Renal cortical epithelial cell (primary cell): ENCODE results near the gene RNASE12. TPM values are rescaled to one million over a fixed set of nuclear protein-coding genes. Genes with fewer than 3 reads are reported as not detected.
"Not testable (repeated sequence)": the region's sequence is repeated elsewhere in the genome, so short reads cannot be mapped to it uniquely, and the experiment has no call there.

Source experiments
- DNase-seq: peaks from one replicate; pipeline ENCODE4 v3.0.0-alpha.2; 2011; ENCODE audit warnings: low read depth
- total RNA-seq: library from RNA; depleted of rRNA; stranded (reverse); fragments of >200 nt; gene quantifications from 2 replicates; pipeline ENCODE4 v1.2.3, GENCODE V29; 2014

RNASE12 gene
- total RNA-seq, 1 donor from 2014 or later = not detected

DNA sequence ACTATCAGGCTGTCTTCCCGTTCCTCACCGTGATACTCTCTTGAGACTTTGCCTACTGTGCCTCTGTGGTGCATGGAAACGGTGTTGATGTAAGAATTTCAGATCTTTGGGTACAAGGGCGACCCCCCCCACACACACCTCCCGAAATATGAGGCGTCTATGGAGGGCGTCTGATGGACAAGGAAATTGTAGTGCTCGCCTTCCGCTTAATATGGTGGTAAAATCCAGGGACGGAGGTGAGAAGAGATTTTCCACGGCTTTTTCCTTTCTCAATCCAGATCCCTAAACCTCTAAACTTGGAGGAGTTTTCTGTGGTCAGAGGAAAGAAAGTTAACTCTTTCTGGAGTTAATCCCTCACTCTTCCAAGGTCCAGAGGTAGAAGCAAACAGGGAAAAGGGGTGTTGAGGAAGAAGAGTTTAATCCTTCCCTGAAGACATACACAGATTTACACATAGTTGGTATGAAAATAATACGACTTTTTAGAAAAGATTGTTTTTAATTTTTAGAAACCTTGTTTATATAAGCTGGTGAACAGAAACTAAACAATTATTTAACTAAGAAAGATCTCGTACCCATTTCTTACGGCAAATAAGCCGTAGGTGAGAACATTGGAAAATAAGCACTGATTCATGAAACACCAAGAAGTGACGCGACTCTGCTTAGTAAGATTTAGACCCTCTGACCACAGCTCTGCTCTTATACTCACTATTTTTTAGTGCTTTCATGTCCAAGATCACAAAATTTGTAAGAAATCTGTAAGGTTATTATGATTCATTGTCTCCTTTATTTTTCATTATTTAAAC lies 23.1 kb upstream of the RNASE12 start:
- DNase-seq = peak; percentile 13

DNA sequence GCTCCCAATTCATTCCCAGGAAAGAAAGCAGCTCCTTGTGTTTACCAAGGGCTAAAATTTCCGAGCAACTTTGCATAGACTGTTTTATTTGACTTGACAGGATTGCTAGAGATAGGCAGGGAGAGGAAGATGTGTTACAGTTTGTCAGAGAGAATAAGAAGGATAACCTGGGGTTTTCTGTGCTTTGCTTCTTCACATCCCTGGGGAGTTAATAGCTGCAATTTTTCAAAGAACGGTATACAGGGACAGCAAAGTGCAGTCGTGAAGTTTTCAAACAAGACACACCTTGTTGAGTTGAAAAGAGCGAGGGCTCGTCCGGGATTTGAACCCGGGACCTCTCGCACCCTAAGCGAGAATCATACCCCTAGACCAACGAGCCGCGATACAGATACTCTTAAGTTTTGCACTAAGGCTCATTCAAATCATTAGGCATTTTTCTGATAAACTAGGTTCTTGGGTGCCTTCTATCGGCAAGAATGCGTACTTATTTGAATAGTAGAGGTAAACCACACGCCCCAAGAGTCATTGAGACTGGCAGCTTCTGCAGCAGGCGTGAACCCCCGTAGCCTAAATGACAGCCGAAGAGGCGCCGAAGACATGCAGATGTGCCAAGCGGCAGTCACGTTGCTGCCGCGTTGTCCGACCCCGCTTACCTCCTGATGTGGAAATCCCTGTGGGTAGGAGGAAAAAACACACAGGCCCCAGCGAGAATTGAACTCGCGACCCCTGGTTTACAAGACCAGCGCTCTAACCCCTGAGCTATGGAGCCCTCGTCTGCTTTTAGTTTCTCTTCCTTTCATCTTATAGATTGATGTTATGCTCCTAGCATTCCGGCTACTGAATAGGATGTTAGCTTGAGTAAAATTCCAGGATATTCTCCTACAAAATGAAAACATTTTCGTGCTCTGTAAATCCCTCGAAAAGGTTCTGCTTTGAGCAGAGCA lies 22.2 kb upstream of the RNASE12 start:
- peak; percentile 96 for DNase-seq

DNA sequence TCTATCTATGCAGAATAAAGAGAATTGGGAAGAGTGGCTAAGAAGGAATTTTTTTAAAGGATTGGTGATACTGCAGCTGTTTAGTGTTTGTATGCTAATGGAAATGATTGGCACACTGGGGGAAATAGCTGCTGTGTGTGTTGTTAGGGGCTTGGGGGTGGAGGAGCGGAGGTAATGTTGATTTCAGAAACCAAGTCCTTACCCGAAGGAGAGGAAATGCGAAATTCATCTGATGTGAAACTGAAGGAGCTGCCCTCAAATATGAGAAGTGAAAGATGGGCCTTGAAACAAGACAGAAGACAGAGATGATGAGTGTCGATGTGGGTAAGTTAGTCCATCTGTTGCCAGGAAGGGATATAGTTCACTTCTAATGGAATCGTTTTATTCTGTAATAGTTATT lies 21.2 kb upstream of the RNASE12 start:
- DNase-seq = no peak

DNA sequence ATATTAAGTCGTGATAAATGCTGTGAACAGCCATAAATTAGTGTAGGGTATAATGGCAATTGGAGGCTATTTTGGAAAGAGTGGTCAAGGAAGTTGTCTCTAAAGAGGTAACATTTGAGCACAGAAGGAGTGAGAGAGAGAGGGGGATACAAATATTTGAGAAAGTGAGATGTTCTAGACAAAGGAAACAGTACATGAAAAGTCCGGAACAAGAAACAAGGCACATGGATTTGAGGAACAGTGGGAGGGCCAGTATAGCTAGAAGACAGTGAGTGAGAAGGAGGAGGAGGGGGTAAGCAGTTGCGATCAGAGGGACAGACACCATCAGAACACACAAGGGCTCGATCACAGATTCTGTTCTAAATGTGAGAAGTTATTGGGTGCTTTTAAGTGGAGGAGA lies 20.1 kb upstream of the RNASE12 start:
- DNase-seq = no peak

DNA sequence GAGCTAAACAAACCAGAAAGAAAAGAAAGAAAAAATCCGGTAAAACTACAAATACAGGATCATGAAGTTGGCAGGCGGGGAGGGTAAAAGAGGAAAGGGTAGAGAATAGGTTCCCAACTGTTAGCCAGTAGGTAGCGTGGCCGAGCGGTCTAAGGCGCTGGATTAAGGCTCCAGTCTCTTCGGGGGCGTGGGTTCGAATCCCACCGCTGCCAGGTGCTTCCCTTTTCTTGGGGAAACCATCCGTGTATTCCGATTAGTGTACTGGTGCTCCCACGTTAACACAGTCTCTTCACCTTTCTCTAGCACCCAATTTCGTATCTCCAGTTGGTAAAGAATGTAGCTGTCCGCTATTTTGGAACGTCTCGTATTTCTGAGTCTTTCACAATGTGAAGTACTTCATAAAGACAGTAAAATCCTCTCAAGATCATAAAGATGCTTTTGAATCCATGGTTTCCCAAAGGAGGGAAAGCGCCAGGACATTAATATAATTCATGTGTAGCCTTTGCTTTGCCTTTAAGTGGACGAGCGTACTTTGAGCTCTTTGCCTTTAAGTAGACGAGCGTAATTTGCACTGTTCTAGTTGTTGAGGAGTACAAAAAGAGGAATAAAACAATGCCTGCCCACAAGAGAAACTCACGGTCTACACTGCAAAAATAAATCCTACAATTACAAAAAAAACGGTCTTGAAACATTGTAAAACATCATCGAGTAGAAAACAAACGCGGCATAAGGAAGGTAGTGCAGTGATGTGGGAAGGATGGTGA lies 19.0 kb upstream of the RNASE12 start:
- DNase-seq = peak; percentile 51

DNA sequence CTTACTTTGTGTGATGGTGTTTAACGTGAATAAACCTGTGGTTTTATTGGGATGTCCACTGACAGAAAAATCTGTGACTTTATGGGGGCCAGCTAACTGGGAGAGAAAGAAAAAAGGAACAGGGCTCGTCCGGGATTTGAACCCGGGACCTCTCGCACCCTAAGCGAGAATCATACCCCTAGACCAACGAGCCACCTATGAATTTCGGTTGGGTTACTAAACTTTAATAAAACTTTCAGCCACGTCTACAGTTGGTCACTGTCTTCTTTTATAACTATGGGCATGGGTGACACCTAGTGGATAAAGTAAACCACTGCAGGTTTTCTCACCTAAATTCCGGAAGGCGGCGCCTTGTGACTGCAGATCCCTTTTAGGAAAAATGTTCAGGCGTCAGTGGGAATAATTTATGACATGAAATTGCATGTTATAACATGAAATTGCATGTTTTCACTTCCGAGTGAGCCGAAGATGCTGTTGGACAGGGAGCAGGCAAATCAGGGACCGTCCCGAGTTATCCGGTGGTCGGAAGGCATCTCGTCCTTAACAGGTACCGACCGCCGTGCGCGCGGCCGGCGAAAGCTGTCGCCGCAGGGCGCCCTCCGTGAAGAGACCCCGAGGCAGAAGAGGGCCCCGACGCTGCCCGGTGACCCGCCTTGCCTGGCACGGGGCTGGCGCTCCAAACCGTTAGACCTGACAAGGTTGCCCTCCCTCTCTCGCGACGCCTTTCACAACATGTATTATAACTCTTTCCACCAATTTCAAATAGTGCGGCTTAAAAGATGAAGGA lies 18.2 kb upstream of the RNASE12 start:
- peak; percentile 84 for DNase-seq

DNA sequence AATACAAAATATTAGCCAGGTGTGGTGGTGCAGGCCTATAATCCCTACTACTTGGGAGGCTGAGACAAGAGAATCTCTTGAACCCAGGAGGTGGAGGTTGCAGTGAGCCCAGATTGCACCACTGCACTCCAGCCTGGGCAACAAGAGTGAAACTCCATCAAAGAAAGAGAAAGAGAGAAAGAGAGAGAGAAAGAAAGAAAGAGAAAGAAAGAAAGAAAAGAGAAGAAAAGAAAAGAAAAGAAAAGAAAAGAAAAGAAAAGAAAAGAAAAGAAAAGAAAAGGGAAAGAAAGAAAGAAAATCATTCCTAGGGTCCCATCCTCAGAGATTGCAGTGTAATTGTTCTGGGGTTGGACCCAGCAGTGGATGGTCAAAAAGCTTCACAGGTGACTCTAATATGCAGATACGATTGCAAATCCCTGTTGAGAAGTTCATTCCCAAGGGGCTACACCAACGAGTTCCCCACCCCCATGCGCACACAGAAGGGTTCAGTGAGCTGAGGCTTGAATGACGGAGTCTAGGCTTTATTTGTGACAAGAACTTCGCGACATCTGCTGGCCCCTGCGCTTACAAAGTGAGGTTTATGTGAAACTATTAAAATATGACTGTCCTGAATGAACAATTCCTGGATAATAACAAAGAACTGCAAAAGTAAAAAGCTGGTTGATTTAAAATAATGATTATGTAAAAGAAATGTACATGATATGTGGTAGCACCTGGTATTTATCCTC lies 17.4 kb upstream of the RNASE12 start:
- DNase-seq = no peak

DNA sequence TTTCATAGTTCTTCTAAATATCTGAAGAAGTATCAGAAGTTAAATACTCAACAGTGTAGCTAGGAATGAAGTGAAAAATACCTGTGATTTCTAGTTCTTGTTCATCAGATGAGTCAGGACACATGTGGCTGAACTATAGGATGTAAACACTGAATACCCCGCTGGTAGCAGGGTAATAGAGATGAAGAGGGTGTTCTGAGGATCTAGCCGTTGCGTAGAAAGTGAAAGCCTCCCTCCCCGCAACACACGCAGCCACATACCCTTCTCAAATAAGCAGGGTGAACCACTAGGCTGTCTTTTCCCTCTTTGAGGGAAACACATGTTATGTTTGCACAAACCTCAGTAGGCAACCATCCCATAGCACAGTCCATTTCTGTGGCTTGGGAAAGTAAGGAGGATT lies 16.4 kb upstream of the RNASE12 start:
- no peak for DNase-seq

DNA sequence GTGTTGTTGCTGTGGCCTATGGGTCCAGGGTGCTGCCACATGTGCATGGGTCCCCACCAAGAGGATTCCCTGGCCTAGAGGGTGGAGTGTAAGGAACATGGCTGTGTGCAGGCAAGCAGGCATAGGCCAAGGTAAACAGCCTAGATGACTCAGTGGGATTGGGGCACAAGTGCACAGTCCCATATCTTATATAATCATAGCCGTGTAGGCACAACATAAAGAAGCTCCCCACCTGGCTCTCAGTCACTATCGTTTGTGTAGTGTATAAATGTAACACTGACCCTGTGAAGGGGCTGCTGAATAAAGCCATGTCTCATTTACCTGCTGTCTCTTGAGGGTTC lies 15.7 kb upstream of the RNASE12 start:
- no peak for DNase-seq

DNA sequence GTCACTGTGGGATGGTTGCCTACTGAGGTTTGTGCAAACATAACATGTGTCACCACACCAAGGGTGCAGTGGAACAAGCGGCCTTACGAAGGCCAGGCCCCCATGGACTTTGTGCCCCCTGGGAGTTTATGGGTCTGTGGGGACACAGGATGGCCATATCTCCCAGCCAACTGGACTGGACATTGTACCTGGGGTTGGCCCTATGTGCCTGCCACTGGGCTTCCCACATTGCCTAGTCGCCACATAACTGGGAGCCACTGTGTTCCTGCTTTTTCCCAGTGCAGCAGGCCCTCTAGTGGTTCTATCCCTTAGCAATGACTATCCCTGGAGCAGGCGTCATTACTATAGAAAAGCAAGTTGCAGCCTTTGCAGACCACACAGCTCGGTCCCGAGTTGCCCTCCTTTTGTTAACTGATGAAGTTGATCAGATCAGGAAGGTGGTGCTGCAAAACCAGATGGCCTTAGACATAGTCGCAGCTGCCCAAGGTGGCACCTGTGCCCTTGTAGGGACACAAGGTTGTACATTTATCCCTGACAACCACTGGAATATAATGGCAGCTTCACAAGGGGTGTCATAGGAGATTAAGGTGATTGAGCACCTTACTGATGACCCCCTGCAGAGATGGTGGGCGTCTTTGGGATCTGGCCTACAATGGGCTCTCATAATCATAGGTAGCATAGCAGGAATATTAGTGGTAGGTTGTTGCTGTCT lies 15.2 kb upstream of the RNASE12 start:
- peak; percentile 39 for DNase-seq

DNA sequence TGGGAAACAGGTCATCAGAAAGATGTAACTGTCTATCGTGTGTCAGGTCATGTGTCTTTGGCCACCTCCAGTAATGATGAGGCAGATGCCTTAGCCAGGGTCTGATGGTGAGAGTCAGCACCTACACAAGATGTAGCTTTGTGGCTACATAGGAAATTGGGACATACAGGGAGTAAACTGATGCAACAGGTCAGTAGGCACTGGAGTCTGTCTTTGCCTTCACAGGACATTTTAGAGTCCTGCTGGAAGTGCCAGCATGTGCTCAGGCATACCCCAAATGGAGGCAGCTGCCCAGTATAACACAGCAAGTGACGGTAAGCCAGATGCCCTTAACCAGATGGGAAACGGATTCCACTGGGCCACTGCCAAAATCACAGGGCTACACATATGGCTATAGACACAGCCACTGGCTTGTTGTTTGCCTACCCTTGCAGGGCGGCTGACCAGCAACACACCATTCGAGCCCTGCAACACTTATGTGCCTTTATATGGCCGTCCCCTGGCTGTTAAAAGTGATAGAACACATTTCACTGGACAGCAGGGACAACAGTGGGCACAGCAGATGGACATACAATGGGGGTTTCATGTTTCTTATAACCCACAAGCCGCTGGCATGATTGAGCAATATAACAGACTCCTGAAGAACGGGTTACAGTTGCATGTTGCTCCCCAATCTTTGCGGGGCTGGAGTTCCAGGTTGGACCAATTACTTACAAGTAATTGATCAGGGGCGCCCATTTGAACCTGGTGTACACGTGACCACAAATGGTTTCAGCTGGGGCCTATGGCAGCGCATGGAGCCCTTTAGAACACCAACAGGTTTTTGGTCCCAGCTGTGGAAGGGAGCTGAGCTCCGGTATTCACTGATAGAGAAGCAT lies 12.9 kb upstream of the RNASE12 start:
- DNase-seq = no peak

DNA sequence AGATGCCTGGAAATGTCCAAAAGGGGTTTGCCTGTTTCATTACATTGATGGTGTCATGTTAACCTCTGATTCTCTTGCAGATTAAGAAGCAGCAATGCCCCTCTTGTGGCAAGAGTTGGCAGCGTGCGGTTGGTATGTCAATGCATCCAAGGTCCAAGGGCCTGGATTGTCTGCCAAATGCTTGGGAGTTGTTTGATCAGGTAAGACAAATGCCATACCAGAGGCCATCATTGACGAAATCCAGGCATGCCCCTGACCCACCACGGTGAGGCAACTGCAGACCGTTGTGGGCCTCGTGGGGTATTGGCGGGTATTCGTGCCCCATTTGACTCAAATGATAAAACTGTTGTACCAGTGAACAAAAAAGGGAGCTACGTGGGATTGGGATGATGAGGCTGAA lies 11.4 kb upstream of the RNASE12 start:
- DNase-seq = no peak

DNA sequence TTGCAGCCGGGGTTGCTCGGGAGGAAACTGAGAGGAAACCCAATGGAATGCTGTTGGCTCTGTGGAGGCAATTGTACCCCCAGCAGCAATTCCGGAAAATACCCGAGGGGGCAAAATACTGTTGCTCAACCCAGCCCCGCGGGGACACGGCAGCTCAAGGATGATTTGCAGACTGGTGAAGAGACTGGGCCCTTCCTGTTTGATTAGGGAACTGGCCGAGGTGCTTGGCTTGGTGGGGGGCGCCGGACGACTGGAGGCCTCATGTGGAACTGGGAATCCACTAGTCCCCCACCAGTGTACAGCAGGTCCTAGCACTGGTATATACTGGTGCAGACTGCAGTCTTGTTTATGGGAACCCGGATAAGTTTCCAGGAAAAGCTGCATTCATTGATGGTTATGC lies 10.3 kb upstream of the RNASE12 start:
- DNase-seq = no peak

DNA sequence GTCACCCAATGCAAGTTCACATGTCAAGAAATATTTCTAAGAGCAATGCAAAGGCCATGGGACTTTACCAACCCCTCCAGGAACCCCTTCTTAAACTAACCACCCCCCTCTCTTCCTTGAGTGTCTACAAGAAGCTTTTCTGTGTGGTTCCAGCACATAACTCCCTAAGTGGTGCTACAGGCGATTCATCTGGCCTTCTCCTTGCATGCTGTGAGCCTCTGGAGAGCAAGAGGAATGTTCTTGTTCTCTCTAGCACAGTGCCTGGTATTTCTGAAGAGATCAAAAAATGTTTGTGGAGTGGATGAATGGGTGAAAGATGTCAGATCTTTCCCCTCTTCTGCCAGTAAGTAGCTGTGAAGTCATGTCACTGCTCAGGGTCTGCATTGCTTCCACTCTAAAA lies 5.9 kb upstream of the RNASE12 start:
- DNase-seq = no peak

DNA sequence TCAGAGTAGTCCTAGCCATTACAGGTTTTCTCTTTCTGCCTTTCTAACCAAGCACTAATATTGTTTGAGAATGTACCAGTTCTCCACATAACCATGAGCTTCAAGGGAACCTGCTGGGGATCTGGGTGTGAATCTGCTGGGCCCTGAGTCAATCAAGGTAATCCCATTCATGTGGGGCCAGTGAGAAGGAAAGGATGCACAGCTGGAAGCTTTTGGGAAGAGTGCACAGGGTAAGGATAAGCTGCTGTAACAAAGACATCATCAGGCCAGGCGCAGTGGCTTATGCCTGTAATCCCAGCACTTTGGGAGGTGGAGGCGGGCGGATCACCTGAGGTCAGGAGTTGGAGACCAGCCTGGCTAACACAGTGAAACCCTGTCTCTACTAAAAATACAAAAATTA lies 4.5 kb upstream of the RNASE12 start:
- not testable (repeated sequence) for DNase-seq

DNA sequence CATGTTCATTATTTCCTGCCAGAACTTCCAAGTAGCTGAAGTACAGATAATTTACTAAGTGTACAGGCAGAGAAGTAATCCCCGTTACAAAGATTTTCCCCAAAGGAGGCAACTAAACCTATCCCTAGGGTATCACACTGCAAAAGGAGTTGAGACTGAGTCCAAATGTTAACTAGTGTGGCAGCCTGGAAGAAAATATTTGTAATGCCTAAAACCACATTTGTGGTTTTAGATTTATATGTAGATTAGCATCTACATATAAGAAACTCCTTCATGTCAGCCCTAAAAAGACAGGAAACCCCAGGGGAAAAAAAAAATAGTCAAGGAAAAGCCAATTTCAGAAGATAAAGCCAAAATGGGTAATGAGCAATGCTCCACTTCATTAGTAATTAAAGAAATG lies 1.4 kb upstream of the RNASE12 start:
- DNase-seq = no peak

DNA sequence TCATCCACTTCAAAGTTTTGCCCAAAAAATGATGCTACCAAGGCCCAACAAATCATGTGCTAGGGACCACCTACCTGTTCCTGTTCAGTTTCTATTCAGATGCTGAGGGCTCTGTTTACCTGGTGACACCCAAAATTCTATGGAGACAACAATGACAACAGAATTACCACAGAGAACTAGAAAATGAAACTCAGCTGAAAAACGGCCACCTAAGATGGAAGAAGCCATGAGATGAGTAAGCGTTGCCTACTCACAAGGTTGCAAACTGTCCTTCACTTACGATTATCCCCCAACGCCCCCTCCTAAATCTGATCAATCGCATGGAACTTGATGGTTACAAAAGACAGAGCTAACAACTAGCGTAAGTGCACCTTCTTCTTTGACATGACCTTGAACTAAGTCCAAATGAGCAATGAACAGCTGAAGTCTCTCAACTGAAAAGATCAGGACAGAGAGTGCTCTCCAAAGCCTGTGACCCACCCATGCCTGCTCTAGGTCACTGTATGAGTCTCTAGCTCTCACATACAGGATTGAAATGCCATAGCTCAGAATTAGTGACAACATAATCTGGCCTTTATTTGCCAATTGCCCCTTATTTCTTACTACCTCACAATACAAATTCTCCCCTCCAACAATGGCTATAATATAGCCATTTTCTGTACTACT lies 3.6 kb downstream of the RNASE12 start, which contains the start of gene RNASE11:
RNASE11 (minus strand) TSS at position 513 of the 666 bp plus-strand sequence.
- no peak for DNase-seq

DNA sequence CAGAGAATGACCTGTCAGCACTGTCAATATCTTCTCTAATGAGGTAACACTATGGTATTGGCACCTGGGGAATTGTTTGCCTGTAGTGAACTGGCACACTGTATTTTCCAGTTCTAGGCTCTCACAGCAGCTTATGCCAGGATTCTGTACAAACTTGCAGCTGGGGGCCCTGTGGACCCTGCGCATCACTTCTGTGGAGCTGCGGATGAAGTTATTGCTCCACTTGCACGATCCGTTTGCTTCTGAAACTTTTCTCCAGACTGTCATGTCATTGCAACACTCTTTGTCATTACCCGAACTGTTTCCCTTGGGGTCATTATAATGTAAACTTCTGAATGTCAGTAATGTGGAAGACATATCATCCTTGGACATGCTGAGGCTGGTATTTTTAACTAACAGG lies 7.3 kb downstream of the RNASE12 start:
- DNase-seq = no peak
